ENCODE measurements around the gene ANKRD12.

The ANKRD12 gene

GRCh38 chr18:9181275-9181674, 44.7 kb downstream of the ANKRD12 start:
- no peak for TF ChIP-seq BCL11A (tag by site-specific recombination; IDR thresholded peaks at IDR 0.05; ENCODE audit: low read depth)
- no peak for TF ChIP-seq ZNF335 (tag by site-specific recombination; conservative IDR thresholded peaks at IDR 0.05)
- no peak for TF ChIP-seq KLF16 (tag by site-specific recombination; IDR thresholded peaks at IDR 0.05)
- no peak for TF ChIP-seq ZNF169 (tag by site-specific recombination; IDR thresholded peaks at IDR 0.05)
- no peak for TF ChIP-seq ZNF639 (tag by site-specific recombination; IDR thresholded peaks at IDR 0.05)
- TF ChIP-seq TCF7L2 (IDR thresholded peaks at IDR 0.05; ENCODE audit: borderline replicate concordance, low read depth, low read length), result no peak
- no peak for TF ChIP-seq PRDM6 (tag by site-specific recombination; IDR thresholded peaks at IDR 0.05)
- no peak for TF ChIP-seq ZNF184 (tag by site-specific recombination; IDR thresholded peaks at IDR 0.05)
- TF ChIP-seq ZBTB8A (tag by site-specific recombination; IDR thresholded peaks at IDR 0.05), result no peak
- no peak for TF ChIP-seq ZFP37 (tag by site-specific recombination; IDR thresholded peaks at IDR 0.05)
- Histone ChIP-seq H3K4me1 (ENCODE audit: control insufficient read depth, insufficient read depth, low read length) (no peaks in the 10 kb centered on the region), H3K36me3 (ENCODE audit: control insufficient read depth in 2 of 2, insufficient read depth in 1 of 2, low read length in 2 of 2) (peaks cover 0 to 5% of the 10 kb centered on the region in 2 experiments; a peak in 1 of 3 replicates), H3K27ac (ENCODE audit: extremely low read depth, low read depth, low read length) (no peak overlapping the region), H3K4me3 (ENCODE audit: low read depth, low read length) (no peak overlapping the region), H3K9me3 (ENCODE audit: control insufficient read depth, insufficient read depth, low read depth, low read length) (no peaks in the 10 kb centered on the region)
- CTCF ChIA-PET, result interaction anchor here (0.5 to 1.1 kb wide), 2 partner anchors 62 to 471 kb away, joined by 3 to 5 read pairs; no protein-coding TSS in a partner anchor
- POLR2A ChIA-PET, result no interaction called here

GRCh38 chr18:9182852-9183399, 46.3 kb downstream of the ANKRD12 start:
- ChIA-PET CTCF (interaction anchor here (0.8 kb wide), 1 partner anchor 137 kb away, joined by 3 read pairs; no protein-coding TSS in a partner anchor), POLR2A (no interaction called here)
- H3K9me3 ChIP-seq (ENCODE audit: control insufficient read depth, insufficient read depth, low read depth, low read length), result no peaks in the 10 kb centered on the region
- no peaks in the 10 kb centered on the region; the same call in 1 of the 2 replicates for H3K4me1 ChIP-seq (ENCODE audit: control insufficient read depth, insufficient read depth, low read length)
- H3K36me3 ChIP-seq (ENCODE audit: control insufficient read depth in 2 of 2, insufficient read depth in 1 of 2, low read length in 2 of 2), result peaks cover 0 to 5% of the 10 kb centered on the region in 2 experiments; a peak in 1 of 3 replicates
- no peak overlapping the region for H3K27ac ChIP-seq (ENCODE audit: extremely low read depth, low read depth, low read length)
- H3K4me3 ChIP-seq (ENCODE audit: low read depth, low read length), result no peak overlapping the region
- peak; percentile 89; the same call in 1 of the 2 replicates for TF ChIP-seq ZNF248 (tag by site-specific recombination; IDR thresholded peaks at IDR 0.05)
- TF ChIP-seq CTCF (tag by site-specific recombination; IDR thresholded peaks at IDR 0.05), result no peak

GRCh38 chr18:9184998-9185613, 48.5 kb downstream of the ANKRD12 start:
- peaks cover 0 to 5% of the 10 kb centered on the region in 2 experiments; a peak in 1 of 3 replicates for H3K36me3 ChIP-seq (ENCODE audit: control insufficient read depth in 2 of 2, insufficient read depth in 1 of 2, low read length in 2 of 2)
- no peak overlapping the region for H3K4me3 ChIP-seq (ENCODE audit: low read depth, low read length)
- POLR2A ChIA-PET, result no interaction called here
- H3K4me1 ChIP-seq (ENCODE audit: control insufficient read depth, insufficient read depth, low read length), result peaks cover 5% of the 10 kb centered on the region; the same call in 1 of the 2 replicates
- H3K27ac ChIP-seq (ENCODE audit: extremely low read depth, low read depth, low read length), result no peak overlapping the region
- H3K9me3 ChIP-seq (ENCODE audit: control insufficient read depth, insufficient read depth, low read depth, low read length), result no peaks in the 10 kb centered on the region
- CTCF ChIA-PET, result interaction anchor here (0.7 kb wide), 1 partner anchor 525 kb away, joined by 3 read pairs; no protein-coding TSS in a partner anchor
- no peak for TF ChIP-seq ZNF423 (tag by site-specific recombination; IDR thresholded peaks at IDR 0.05)
- TF ChIP-seq ZSCAN23 (tag by site-specific recombination; IDR thresholded peaks at IDR 0.05), result no peak
- TF ChIP-seq ZNF394 (tag by site-specific recombination; IDR thresholded peaks at IDR 0.05; ENCODE audit: borderline replicate concordance), result no peak
- no peak for TF ChIP-seq ZBTB6 (tag by site-specific recombination; IDR thresholded peaks at IDR 0.05)
- no peak for TF ChIP-seq ZNF416 (tag by site-specific recombination; IDR thresholded peaks at IDR 0.05)
- TF ChIP-seq ZNF549 (tag by site-specific recombination; IDR thresholded peaks at IDR 0.05), result no peak
- TF ChIP-seq ZNF18 (tag by site-specific recombination; IDR thresholded peaks at IDR 0.05), result no peak
- TF ChIP-seq ZNF302 (tag by site-specific recombination; IDR thresholded peaks at IDR 0.05; ENCODE audit: low read depth), result no peak
- no peak for TF ChIP-seq HOXD13 (CRISPR knock-in tag; IDR thresholded peaks at IDR 0.05; ENCODE audit: borderline replicate concordance)
- no peak for TF ChIP-seq ZNF76 (tag by site-specific recombination; IDR thresholded peaks at IDR 0.05; ENCODE audit: borderline replicate concordance, low read depth)
- TF ChIP-seq WT1 (tag by site-specific recombination; IDR thresholded peaks at IDR 0.05), result no peak
- no peak for TF ChIP-seq ZNF354C (tag by site-specific recombination; IDR thresholded peaks at IDR 0.05; ENCODE audit: borderline replicate concordance, low read depth)

All from HEK293 (cell line).